SK-N-SH treated with all-trans-retinoic acid at 6 μM for 48 hours (cell line): ENCODE results near the gene NUP205.

Experiments used
- GLIS3 ChIP-seq: fragments of 250-450 bp; sonication (Bioruptor Pico); IDR thresholded peaks from 2 replicates; pipeline ENCODE4 v1.5.0; 2020; ENCODE audit warnings: mild to moderate bottlenecking, moderate library complexity
- PATZ1 ChIP-seq: fragments of 250-450 bp; sonication (Bioruptor Pico); IDR thresholded peaks from 2 replicates; pipeline ENCODE4 v1.8.0; 2020; ENCODE audit warnings: mild to moderate bottlenecking, moderate library complexity, borderline replicate concordance
- ZFP3 ChIP-seq: fragments of 250-450 bp; sonication (Bioruptor Pico); IDR thresholded peaks from 2 replicates; pipeline ENCODE4 v1.5.0; 2020; ENCODE audit warnings: mild to moderate bottlenecking, moderate library complexity
- ZNF8 ChIP-seq: fragments of 450-650 bp; formaldehyde crosslinking; IDR thresholded peaks from 2 replicates; pipeline ENCODE4 v1.5.0; 2020; ENCODE audit warnings: mild to moderate bottlenecking, moderate library complexity

- TF ChIP-seq ZFP3 (CRISPR knock-in tag), result no peak
- no peak for TF ChIP-seq ZNF8 (CRISPR knock-in tag)
- no peak for TF ChIP-seq GLIS3 (CRISPR knock-in tag)
- no peak for TF ChIP-seq PATZ1 (CRISPR knock-in tag)
Observed at GRCh38 chr7:135683609-135684008, 125.9 kb downstream of the NUP205 start.
